ENCODE results near the gene SELENON. TPM values are rescaled to one million over a fixed set of nuclear protein-coding genes. Genes with fewer than 3 reads are reported as not detected.

SELENON gene
- polyA plus RNA-seq, 3 donors, result 1.5 to 31.5 (median 3.5) TPM

DNA sequence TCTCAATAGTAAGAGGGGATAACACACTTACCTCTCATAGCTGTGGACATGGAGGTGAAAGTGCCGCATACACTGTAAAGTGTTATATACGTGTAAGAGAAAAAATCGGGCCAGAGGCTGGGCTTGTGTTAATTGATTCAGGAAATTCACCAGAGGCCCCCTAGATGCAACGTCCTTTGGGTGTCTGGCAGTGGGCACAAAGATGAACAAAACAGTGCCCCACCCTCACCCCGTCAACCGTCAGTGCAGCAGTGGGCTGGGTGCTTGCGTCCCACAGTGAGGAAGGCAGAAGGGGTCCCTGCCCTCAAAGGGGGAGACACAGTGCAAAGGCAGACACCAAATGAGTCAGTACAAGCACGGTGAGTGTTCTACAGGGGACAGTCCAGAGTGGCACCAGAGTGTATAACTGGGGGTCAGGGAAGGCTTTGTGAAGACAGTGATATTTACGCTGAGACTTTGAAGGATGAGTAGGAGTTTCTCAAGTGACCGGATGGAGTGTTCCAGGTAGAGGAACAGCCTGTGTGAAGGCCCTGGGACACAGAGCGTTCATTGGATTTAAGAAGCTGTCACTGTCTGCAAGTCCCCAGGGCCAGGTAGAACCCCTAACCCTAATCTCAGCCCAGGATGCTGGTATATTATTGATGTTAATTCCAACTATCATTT is 13.2 kb downstream of the SELENON start:
- Mint-ChIP-seq H3K27me3 (ENCODE audit: low read depth in 3 of 3) (peaks cover 0 to 3% (median 0%) of the 10 kb centered on the region in 3 donors), H3K4me3 (no peak overlapping the region), H3K9me3 (no peaks in the 10 kb centered on the region), H3K27ac (no peak overlapping the region), H3K36me3 (peaks cover 41 to 70% of the 10 kb centered on the region in 2 donors), H3K4me1 (peaks cover 20% of the 10 kb centered on the region)
- no peak for DNase-seq
- intact Hi-C loops (cut with micrococcal nuclease), result no loop called here
- H3K4me1 ChIP-seq (ENCODE audit: control insufficient read depth in 1 of 2, insufficient read depth in 2 of 2, low read length in 2 of 2), result peaks cover 10 to 21% of the 10 kb centered on the region in 2 donors
- no peak for TF ChIP-seq CTCF (IDR thresholded peaks at IDR 0.05)
- WGBS (ENCODE audit: insufficient coverage), result 79% methylated on average over 7 of the region's 11 CpGs
- H3K9me3 ChIP-seq (replicated peaks in 1 of 2; ENCODE audit: control insufficient read depth in 1 of 2, insufficient read depth in 1 of 2, low read length in 2 of 2), result no peaks in the 10 kb centered on the region
- H3K27ac ChIP-seq (ENCODE audit: low read depth in 1 of 2, low read length in 2 of 2), result no peak overlapping the region
- H3K79me2 ChIP-seq (ENCODE audit: insufficient read depth, low read length), result no peaks in the 10 kb centered on the region
- H3K36me3 ChIP-seq (replicated peaks in 1 of 2; ENCODE audit: control insufficient read depth in 1 of 2, insufficient read depth in 2 of 2, low read length in 2 of 2), result peaks cover 33 to 63% of the 10 kb centered on the region in 2 donors
- H4K20me1 ChIP-seq (ENCODE audit: insufficient read depth, low read length), result peaks cover 13% of the 10 kb centered on the region
- no peak overlapping the region for H3K9ac ChIP-seq (ENCODE audit: insufficient read depth, low read length, poor library complexity, severe bottlenecking)
- no peaks in the 10 kb centered on the region for H3K27me3 ChIP-seq (ENCODE audit: control insufficient read depth in 2 of 2, insufficient read depth in 2 of 2, low read length in 2 of 2)
- H3K4me3 ChIP-seq (replicated peaks in 1 of 3; ENCODE audit: low read depth in 2 of 3, low read length in 3 of 3), result no peak overlapping the region
- no peak overlapping the region for H2AFZ ChIP-seq (ENCODE audit: insufficient read depth, low read depth, low read length, poor library complexity, severe bottlenecking)
- no peak overlapping the region for H3K4me2 ChIP-seq (replicated peaks; ENCODE audit: extremely low read depth, low read length, poor library complexity, severe bottlenecking)

- no peak for TF ChIP-seq CTCF (IDR thresholded peaks at IDR 0.05)
- Histone ChIP-seq H3K9me3 (replicated peaks in 1 of 2; ENCODE audit: control insufficient read depth in 1 of 2, insufficient read depth in 1 of 2, low read length in 2 of 2) (no peaks in the 10 kb centered on the region), H2AFZ (ENCODE audit: insufficient read depth, low read depth, low read length, poor library complexity, severe bottlenecking) (no peak overlapping the region), H3K4me3 (replicated peaks in 1 of 3; ENCODE audit: low read depth in 2 of 3, low read length in 3 of 3) (no peak overlapping the region), H3K36me3 (replicated peaks in 1 of 2; ENCODE audit: control insufficient read depth in 1 of 2, insufficient read depth in 2 of 2, low read length in 2 of 2) (peaks cover 27 to 60% of the 10 kb centered on the region in 2 donors), H3K27me3 (ENCODE audit: control insufficient read depth in 2 of 2, insufficient read depth in 2 of 2, low read length in 2 of 2) (no peaks in the 10 kb centered on the region), H3K79me2 (ENCODE audit: insufficient read depth, low read length) (no peaks in the 10 kb centered on the region), H3K4me2 (replicated peaks; ENCODE audit: extremely low read depth, low read length, poor library complexity, severe bottlenecking) (no peak overlapping the region), H3K9ac (ENCODE audit: insufficient read depth, low read length, poor library complexity, severe bottlenecking) (no peak overlapping the region), H4K20me1 (ENCODE audit: insufficient read depth, low read length) (peaks cover 13% of the 10 kb centered on the region), H3K4me1 (ENCODE audit: control insufficient read depth in 1 of 2, insufficient read depth in 2 of 2, low read length in 2 of 2) (peaks cover 11 to 27% of the 10 kb centered on the region in 2 donors), H3K27ac (ENCODE audit: low read depth in 1 of 2, low read length in 2 of 2) (no peak overlapping the region)
- peaks cover 39 to 65% of the 10 kb centered on the region in 2 donors for H3K36me3 Mint-ChIP-seq
- WGBS (ENCODE audit: insufficient coverage), result 95% methylated on average over 24 of the region's 24 CpGs
- H3K27ac Mint-ChIP-seq, result no peak overlapping the region
- peaks cover 27% of the 10 kb centered on the region for H3K4me1 Mint-ChIP-seq
- no peak overlapping the region for H3K4me3 Mint-ChIP-seq
- H3K9me3 Mint-ChIP-seq, result no peaks in the 10 kb centered on the region
- H3K27me3 Mint-ChIP-seq (ENCODE audit: low read depth in 3 of 3), result peaks cover 0 to 8% (median 2%) of the 10 kb centered on the region in 3 donors
- intact Hi-C loops (cut with micrococcal nuclease), result no loop called here
- no peak for DNase-seq
Observed at GRCh38 chr1:25813734-25814471, 13.9 kb downstream of the SELENON start.
